ENCODE measurements around the gene CDH11.

- TF ChIP-seq KLF13 (tag; IDR thresholded peaks at IDR 0.05; ENCODE audit: borderline replicate concordance, low read depth) = no peak
- no peak for TF ChIP-seq SRSF1 (IDR thresholded peaks at IDR 0.05; ENCODE audit: low read depth, low read length)
- no peak for TF ChIP-seq FOXM1 (IDR thresholded peaks at IDR 0.05; ENCODE audit: low read depth)
- TF ChIP-seq FOXM1 (CRISPR knock-in tag; IDR thresholded peaks at IDR 0.05; ENCODE audit: low read depth) = no peak
- no peak for TF ChIP-seq CHD2 (IDR thresholded peaks at IDR 0.05; ENCODE audit: low read depth, low read length)
- TF ChIP-seq GATA2 (CRISPR knock-in tag; IDR thresholded peaks at IDR 0.05) = no peak
- no peak for TF ChIP-seq POLR2AphosphoS5 (IDR thresholded peaks at IDR 0.05; ENCODE audit: control insufficient read depth, insufficient read depth, low read depth, low read length)
- TF ChIP-seq CTCF (IDR thresholded peaks at IDR 0.05 in 2 of 3, conservative IDR thresholded peaks at IDR 0.05 in 1 of 3; ENCODE audit: insufficient read depth in 2 of 3, low read depth in 1 of 3, low read length in 3 of 3) = no peak
- no peak for TF ChIP-seq MLX (CRISPR knock-in tag; conservative IDR thresholded peaks at IDR 0.05)
- TF ChIP-seq ATF7 (IDR thresholded peaks at IDR 0.05) = no peak
- no peak for TF ChIP-seq DIDO1 (tag; IDR thresholded peaks at IDR 0.05; ENCODE audit: low read depth)
- no peak for TF ChIP-seq ZFP30 (CRISPR knock-in tag; IDR thresholded peaks at IDR 0.05; ENCODE audit: borderline replicate concordance)
- TF ChIP-seq, protein P1, sequence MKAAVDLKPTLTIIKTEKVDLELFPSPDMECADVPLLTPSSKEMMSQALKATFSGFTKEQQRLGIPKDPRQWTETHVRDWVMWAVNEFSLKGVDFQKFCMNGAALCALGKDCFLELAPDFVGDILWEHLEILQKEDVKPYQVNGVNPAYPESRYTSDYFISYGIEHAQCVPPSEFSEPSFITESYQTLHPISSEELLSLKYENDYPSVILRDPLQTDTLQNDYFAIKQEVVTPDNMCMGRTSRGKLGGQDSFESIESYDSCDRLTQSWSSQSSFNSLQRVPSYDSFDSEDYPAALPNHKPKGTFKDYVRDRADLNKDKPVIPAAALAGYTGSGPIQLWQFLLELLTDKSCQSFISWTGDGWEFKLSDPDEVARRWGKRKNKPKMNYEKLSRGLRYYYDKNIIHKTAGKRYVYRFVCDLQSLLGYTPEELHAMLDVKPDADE (conservative IDR thresholded peaks at IDR 0.05; ENCODE audit: control insufficient read depth, low read depth, low read length) = no peak
- no peak for TF ChIP-seq CEBPZ (IDR thresholded peaks at IDR 0.05; ENCODE audit: borderline replicate concordance, low read depth, low read length)
Observed at GRCh38 chr16:65119901-65120401, 1.9 kb downstream of the CDH11 start.

All from K562 (cell line).